ENCODE data around the gene UVRAG.

DNA sequence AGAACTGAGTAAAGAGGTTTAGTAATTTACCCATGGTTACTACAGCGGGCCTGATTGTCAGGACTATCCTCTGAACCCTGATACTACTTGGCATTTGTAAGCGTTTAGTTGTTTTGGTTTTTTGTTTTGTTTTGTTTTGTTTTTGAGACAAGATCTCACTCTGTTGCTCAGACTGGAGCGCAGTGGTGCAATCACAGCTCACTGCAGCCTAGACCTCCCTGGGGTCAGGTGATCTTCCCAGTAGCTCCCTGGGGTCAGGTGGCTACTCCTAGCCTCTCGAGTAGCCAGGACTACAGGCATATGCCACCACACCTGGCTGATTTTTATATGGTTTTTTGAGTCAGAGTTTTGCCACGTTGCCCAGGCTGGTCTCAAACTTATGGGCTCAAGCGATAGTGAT is 272.7 kb downstream of the UVRAG start:
- TF ChIP-seq, protein P1, sequence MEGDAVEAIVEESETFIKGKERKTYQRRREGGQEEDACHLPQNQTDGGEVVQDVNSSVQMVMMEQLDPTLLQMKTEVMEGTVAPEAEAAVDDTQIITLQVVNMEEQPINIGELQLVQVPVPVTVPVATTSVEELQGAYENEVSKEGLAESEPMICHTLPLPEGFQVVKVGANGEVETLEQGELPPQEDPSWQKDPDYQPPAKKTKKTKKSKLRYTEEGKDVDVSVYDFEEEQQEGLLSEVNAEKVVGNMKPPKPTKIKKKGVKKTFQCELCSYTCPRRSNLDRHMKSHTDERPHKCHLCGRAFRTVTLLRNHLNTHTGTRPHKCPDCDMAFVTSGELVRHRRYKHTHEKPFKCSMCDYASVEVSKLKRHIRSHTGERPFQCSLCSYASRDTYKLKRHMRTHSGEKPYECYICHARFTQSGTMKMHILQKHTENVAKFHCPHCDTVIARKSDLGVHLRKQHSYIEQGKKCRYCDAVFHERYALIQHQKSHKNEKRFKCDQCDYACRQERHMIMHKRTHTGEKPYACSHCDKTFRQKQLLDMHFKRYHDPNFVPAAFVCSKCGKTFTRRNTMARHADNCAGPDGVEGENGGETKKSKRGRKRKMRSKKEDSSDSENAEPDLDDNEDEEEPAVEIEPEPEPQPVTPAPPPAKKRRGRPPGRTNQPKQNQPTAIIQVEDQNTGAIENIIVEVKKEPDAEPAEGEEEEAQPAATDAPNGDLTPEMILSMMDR (IDR thresholded peaks at IDR 0.05 in 4 of 5, conservative IDR thresholded peaks at IDR 0.05 in 1 of 5): no peak
- TF ChIP-seq POLR2A (IDR thresholded peaks at IDR 0.05): no peak

Data from gastrocnemius medialis (tissue), 4 donors.